Measurements from ENCODE around the gene MYOG. TPM values are rescaled to one million over a fixed set of nuclear protein-coding genes. Genes with fewer than 3 reads are reported as not detected.

Gene MYOG
- total and polyA plus RNA-seq, 10 donors = not detected

DNA sequence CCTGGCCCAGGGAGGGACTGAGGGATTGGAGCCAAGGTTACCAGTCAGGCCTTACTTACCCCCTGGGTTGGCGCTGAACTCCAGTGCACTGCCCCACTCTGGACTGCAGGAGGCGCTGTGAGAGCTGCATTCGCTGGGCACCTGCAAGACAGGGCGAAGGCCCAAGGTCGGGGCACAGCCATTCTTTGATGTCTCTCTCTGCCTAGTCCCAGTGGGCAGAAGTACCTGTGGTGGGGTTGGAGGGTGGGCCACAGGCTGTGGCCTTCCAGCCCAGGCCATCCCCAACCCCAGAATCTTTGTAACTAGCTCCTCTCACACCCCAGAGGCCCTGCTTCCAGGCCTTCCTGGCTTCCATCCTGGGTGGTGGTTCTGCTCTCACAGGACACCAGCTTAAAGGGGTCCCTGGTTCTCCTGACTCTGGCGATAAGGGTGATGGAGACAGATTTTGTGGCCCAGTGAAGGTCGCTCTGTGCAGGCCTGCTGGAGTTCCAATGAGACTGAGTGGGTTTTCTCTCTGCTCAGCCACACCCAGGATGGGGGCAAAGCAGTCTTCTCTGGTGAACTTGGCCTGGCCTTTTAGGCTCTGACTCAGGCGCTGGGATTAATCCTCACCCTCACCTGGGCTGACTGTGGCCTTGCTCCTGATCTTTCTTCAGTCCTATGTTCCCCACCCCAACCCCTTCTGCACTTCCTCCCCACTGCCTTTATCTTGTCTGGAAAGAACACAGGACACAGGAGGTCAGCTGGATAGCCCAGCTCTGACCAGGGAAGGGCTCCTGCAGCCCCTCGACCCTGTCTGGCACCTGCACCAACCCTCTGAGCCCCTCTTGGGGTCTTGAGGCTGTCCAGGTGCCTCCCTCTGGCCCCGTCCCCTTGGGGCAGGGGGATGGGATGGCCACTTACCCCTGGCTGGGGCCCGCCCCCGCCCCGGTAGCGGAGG lies 954 bp downstream of the MYOG start:
- peaks cover 0 to 19% (median 3%) of the 10 kb centered on the region in 6 donors for H3K4me1 ChIP-seq
- TF ChIP-seq, protein P1, sequence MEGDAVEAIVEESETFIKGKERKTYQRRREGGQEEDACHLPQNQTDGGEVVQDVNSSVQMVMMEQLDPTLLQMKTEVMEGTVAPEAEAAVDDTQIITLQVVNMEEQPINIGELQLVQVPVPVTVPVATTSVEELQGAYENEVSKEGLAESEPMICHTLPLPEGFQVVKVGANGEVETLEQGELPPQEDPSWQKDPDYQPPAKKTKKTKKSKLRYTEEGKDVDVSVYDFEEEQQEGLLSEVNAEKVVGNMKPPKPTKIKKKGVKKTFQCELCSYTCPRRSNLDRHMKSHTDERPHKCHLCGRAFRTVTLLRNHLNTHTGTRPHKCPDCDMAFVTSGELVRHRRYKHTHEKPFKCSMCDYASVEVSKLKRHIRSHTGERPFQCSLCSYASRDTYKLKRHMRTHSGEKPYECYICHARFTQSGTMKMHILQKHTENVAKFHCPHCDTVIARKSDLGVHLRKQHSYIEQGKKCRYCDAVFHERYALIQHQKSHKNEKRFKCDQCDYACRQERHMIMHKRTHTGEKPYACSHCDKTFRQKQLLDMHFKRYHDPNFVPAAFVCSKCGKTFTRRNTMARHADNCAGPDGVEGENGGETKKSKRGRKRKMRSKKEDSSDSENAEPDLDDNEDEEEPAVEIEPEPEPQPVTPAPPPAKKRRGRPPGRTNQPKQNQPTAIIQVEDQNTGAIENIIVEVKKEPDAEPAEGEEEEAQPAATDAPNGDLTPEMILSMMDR (IDR thresholded peaks at IDR 0.05 in 8 of 11, conservative IDR thresholded peaks at IDR 0.05 in 3 of 11) = peak in 6 of 11 experiments; percentile 11 to 50 (median 35)
- TF ChIP-seq POLR2AphosphoS5 (IDR thresholded peaks at IDR 0.05) (no peak), POLR2A (IDR thresholded peaks at IDR 0.05) (no peak)
- intact Hi-C loops (cut with DNase I; ENCODE audit: low total_unique reads) = no loop called here
- no peak overlapping the region for H3K4me3 ChIP-seq
- peaks cover 0 to 8% (median 0%) of the 10 kb centered on the region in 7 donors for H3K27me3 ChIP-seq (replicated peaks in 1 of 7)
- no peak overlapping the region for H3K27ac ChIP-seq
- 86 to 92% (median 89%) methylated on average over 13 to 14 of the region's 14 CpGs for WGBS, 5 donors
- H3K9me3 ChIP-seq = no peaks in the 10 kb centered on the region
- peak; percentile 67 for DNase-seq
- H3K36me3 ChIP-seq = no peaks in the 10 kb centered on the region

DNA sequence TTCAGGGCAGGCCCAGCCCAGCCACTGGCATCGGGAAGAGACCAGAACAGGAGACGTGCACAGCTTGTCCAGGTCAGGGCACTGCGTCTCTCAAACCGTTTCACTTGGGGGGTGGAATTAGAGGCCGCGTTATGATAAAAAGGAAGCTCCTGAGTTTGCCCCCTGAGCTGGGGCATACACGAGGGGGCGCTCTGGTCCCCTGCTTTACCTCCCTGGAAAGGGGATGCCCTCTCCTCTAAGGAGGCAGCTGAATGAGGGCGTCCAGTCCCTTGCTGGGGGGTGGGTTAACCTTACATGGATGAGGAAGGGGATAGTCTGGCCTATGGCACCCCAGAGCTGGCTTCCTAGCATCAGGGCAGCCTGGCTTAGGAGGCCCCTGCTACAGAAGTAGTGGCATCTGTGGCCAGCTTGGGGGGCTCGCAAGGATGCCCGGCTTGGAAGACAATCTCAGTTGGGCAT lies 2.3 kb downstream of the MYOG start:
- intact Hi-C loops (cut with DNase I; ENCODE audit: low total_unique reads) = no loop called here
- H3K9me3 ChIP-seq = no peaks in the 10 kb centered on the region
- 70 to 91% (median 87%) methylated on average over 9 to 11 of the region's 11 CpGs for WGBS, 5 donors
- peak; percentile 53 for DNase-seq
- H3K4me1 ChIP-seq = peaks cover 0 to 19% (median 3%) of the 10 kb centered on the region in 6 donors
- H3K27me3 ChIP-seq (replicated peaks in 1 of 7) = peaks cover 0 to 8% (median 0%) of the 10 kb centered on the region in 7 donors
- TF ChIP-seq POLR2A (IDR thresholded peaks at IDR 0.05) (no peak), POLR2AphosphoS5 (IDR thresholded peaks at IDR 0.05) (no peak)
- TF ChIP-seq, protein P1 (IDR thresholded peaks at IDR 0.05 in 8 of 11, conservative IDR thresholded peaks at IDR 0.05 in 3 of 11) = no peak
- H3K27ac ChIP-seq = no peak overlapping the region
- H3K36me3 ChIP-seq = no peaks in the 10 kb centered on the region
- H3K4me3 ChIP-seq = no peak overlapping the region

DNA sequence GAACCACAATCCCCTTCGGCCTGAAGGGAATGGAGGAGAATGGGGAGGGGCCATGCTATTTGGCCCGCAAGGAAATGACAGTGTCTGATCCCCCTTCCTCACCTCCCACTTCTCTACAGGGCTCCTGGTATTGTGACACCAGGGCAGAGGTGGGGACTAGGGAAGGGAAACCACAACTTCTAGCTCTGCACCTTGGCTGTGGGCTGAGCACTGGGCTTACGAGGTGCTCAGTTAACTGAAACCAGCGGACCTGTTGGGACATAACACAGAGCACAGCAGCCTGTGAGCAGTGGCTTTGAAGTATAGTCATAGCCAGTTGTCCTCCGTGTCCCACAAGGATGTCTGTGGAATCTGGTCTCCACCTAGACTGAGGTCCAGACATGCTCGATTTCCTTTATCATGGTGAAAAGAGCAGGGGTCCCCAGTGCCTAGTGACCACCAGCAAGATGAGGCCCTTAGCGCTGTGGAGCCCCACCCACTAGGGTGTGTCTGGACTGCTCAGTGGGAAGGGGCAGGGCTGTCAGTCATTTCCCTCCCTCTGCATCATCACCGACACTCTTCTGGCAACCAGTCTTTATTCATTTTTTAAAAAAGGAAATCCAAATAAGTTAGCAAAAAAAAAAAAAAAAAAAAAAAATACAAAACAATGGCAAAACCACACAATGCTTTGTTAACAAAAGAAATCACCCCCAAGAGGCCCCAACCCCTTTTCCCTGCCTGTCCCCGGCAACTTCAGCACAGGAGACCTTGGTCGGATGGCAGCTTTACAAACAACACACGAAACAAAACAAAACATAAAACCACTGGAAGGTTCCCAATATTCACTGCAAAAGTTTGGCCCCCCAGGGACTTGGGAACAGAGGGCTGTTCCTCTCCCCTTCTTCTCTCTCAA lies 3.0 kb downstream of the MYOG start:
- DNase-seq = peak; percentile 44
- no peak overlapping the region for H3K4me3 ChIP-seq
- TF ChIP-seq POLR2AphosphoS5 (IDR thresholded peaks at IDR 0.05) (no peak), POLR2A (IDR thresholded peaks at IDR 0.05) (no peak)
- TF ChIP-seq, protein P1 (IDR thresholded peaks at IDR 0.05 in 8 of 11, conservative IDR thresholded peaks at IDR 0.05 in 3 of 11) = no peak
- peaks cover 0 to 13% (median 0%) of the 10 kb centered on the region in 7 donors for H3K27me3 ChIP-seq (replicated peaks in 1 of 7)
- intact Hi-C loops (cut with DNase I; ENCODE audit: low total_unique reads) = no loop called here
- no peaks in the 10 kb centered on the region for H3K9me3 ChIP-seq
- WGBS, 5 donors = 42 to 74% (median 63%) methylated on average over 10 to 11 of the region's 11 CpGs
- H3K36me3 ChIP-seq = no peaks in the 10 kb centered on the region
- H3K27ac ChIP-seq = no peak overlapping the region
- peaks cover 0 to 19% (median 3%) of the 10 kb centered on the region in 6 donors for H3K4me1 ChIP-seq

All from spleen (tissue), 11 donors.